NCI-H446 treated with DMSO at 0.1 percent for 48 hours (cell line): ENCODE results near the gene OPA3.

Experiments used
- DNase-seq: peaks from one replicate; lab custom pipeline; 2025; lab: John Stamatoyannopoulos, UW

The OPA3 gene

DNA sequence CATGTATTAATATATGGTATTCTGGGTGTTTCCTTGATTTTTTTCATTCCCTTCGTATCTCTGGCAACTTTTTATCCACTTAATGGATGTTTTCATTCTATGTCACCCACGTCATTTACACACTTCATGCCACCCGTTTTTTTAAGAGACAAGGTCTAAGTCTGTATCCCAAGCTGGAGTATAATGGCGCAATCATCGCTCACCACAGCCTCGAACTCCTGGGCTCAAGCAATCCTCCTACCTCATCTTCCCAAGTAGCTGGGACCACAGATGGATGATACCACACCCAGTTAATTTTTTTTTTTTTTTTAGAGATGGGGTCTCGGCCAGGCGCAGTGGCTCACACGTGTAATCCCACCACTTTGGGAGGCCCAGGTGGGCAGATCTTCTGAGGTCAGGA is 80.7 kb downstream of the OPA3 start:
- DNase-seq: no peak

DNA sequence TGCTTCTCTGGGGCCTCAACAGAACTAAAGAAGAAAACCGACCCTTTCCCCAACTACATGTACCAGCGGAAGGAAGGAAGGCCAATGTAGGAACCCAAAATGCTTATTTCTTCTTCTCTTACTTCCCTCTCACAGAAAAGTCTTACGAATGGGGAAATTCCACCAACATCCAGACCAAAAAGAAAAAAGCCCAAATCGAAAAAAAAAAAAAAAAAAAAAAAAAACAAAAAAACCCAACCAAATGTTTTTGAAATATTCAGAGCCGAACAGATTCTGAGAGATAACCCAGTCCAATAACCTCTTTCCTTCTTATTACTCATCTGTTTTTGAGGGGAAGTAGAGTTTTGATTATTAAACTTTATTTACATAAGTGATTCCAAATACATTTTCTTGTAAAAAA is 82.5 kb downstream of the OPA3 start:
- no peak for DNase-seq

GRCh38 chr19:45501730-45502014 is 82.9 kb downstream of the OPA3 start:
- DNase-seq: no peak

DNA sequence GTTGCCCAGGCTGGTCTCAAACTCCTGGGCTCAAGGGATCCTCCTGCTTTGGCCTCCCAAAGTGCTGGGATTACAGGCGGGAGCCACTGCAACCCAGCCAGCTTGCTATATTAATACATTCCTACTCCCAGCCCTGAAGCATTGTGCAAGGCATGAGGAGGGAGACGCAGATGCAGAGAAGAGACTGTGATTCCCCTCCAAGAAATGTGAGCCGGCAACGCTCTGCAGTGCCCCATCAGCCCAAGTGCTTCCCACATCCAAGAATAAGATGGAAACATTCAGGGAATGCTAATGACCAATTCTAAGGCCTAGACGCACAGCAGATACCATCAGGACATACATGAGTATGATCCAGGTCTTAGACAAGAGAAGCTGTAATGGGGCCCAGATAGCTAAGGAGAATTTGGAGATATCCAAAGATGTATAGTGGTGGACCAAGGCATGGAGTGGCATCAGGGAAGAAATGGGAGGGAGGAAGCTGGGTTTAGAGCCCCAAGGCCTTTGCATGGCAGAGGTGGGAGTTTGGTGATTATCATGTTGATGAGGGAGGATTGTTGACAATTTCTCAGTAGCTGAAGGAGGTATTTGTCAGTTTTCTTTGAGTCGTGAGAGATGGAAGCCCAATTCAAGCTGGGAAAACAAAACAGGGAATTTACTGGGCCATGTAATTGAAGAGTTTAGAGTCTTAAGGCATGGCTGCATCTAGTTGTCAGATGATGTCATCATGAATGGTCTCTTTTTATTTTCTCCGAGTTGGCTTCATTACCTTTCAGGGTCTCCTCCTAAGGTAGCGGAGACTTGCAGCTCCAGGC is 83.5 kb downstream of the OPA3 start:
- no peak for DNase-seq

- DNase-seq: no peak
Measured at GRCh38 chr19:45499196-45500180, 85.1 kb downstream of the OPA3 start.

- DNase-seq: no peak
Measured at GRCh38 chr19:45498411-45499195, 86.0 kb downstream of the OPA3 start, which contains the start of gene PPM1N. Gene PPM1N, plus strand, starts transcription at chr19:45498443. Its CDS starts 30 bp downstream, at chr19:45498473.

DNA sequence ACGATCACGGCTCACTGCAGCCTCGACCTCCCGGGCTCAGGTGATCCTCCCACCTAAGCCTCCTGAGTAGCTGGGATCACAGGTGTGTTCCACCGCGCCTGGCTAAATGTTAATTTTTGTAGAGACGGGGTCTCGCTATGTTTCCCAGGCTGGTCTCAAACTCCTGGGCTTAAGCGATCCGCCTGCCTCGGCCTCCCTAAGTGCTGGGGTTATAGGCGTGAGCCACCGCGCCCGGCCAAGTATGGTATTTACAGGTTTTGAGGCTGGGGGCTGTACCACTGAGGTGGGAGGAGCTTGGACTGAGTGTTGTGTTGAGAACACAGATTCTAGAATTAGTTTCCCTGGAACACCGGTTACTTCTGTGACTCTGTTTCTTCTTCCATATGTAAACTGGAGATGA is 86.8 kb downstream of the OPA3 start:
- no peak for DNase-seq

DNA sequence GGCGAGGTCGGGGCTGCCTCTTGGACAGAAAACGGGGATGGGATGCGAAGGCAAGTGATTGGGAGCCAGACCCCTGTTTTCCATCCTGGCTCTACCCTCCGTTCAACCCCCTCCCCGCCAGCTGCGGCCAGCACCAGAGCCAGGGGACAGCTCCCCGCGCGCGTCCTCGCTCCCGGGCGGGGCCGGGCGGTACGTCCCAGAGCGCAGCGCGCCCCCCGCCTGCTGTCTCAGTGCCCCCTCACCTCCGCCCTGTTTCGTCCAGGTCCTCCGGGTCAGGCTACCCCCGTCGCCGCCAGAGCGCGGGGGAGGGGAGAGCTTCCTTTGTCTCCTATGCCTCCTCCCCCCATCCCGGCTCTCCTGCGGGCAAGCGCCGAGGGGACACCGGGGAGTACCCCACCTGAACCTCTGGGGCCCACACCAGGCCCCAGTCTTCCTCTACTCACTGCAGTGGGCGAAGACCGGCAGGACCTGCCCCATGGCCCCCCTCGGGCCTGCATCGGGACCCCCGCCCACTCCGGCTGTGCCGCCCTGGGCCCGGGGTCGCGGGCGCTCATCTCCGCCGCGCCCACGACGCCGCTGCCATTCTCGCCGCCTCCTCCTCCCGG is 88.2 kb downstream of the OPA3 start:
- no peak for DNase-seq

DNA sequence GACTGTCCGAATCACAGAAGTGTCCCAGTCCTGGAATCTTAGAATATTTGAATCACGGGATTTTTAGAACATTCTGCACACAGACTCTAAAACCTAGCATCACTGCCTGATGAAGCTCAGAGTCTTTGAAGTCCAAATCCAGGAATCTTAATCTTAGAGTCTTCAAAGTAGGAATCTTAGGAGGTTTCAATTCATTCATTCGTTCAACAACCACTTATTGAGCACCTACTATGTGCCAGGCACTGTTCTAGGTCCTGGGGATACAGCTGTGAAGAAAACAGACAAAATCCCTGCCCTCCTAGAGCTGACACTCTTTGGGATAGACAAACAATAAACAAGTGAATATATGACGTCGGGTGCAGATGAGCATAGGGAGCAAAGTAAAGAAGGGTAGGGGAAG is 89.4 kb downstream of the OPA3 start:
- no peak for DNase-seq

- no peak for DNase-seq
Measured at GRCh38 chr19:45494261-45494916, 90.2 kb downstream of the OPA3 start.

DNA sequence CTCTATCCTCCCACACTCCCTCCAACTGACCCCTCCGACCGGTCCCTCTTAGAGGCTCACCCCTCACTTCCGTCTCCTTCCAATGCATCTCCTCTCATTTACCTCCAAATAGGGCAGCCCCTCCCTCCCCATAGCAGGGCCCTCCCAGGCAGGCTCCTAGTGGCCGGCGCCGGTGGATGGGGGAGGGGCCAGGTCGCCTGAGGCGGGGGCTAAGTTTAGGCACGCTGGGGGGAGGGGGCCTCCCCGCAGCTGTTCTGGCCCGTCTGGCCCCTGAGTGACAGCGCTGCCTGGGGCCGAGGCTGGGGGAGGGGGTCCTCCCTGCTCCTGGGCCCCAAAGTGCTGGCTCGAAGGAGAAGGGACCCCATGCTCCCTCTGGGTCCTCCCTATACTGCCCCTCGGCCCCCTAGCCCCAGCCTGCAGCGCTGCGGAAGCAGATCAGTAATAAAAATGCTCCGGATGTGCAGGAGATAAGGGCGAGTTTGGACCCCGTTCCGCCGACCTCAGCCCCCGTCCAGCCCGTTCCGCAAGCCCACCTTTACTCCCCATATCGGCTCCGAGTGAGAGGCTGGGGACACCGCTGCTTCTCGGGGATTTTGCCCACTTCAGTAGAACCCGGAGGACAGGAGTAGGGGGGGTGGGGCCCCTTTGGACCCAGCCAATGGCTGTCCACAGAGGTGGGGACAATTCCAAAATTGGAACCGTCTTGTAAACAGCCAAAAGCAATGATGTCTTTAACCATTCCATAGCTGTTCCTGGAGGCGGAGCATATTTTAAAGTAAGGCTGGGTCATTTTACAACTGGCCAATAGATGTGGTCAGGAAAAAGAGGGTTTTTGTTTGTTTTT is 91.8 kb downstream of the OPA3 start:
- no peak for DNase-seq

GRCh38 chr19:45492137-45492626 is 92.4 kb downstream of the OPA3 start:
- no peak for DNase-seq

- DNase-seq: no peak
Measured at GRCh38 chr19:45489216-45489855, 95.3 kb downstream of the OPA3 start.

GRCh38 chr19:45488708-45489107 is 95.9 kb downstream of the OPA3 start:
- DNase-seq: no peak

DNA sequence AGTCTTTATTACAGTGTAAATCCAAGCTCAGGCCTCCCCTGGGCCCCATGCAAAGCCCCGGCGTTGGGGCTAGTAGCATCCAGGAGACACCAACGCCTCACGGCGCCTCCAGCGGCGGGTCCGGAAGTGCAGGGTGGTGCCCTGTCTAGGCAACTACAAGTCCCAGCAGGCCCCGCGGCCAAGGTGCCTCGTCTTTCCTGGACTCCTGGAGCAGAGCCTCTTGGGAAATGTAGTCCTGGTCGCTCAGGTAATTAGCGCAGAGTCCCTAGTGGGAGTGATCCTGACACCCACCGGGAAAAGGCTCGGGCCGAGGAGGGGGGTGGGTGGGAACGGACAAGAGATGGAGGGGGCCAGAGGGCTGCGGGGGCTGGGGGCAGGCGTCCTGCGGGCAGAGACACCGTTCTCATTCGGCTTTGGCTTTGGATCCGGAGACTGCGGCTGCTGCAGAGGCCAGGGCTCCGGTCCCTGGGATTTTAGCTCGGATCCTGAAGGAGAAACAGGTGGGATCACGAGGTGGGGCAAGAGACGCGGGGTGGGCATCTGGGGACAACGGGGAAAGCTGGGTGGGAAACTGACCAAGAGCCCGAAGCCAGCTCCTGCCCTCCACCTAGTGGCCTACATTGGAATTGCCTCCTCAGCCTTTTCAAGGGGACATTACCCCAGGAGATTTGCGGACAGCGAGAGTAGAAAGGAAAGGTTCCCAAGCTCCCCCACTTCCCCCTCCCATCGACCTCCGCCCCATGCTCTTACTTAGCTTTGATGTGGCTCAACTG is 99.1 kb downstream of the OPA3 start:
- peak; percentile 87 for DNase-seq

GRCh38 chr19:45484273-45484945 is 100.2 kb downstream of the OPA3 start:
- DNase-seq: no peak

- no peak for DNase-seq
Measured at GRCh38 chr19:45483033-45483432, 101.6 kb downstream of the OPA3 start.
